HG03103 (cell line): Measurements from ENCODE around the gene IL15.

Experiments used
- ATAC-seq: cut with Tn5 transposase; IDR thresholded peaks from one replicate; pipeline ENCODE4 v1.9.1; 2021; ENCODE audit warnings: low read depth; ENCODE audit not compliant: unreplicated experiment

IL15 gene

GRCh38 chr4:141761926-141762325, 125.5 kb downstream of the IL15 start:
- ATAC-seq, result no peak

GRCh38 chr4:141763374-141763773, 127.0 kb downstream of the IL15 start:
- no peak for ATAC-seq

GRCh38 chr4:141768954-141769353, 132.6 kb downstream of the IL15 start:
- no peak for ATAC-seq

- ATAC-seq, result peak; percentile 68
Observed at GRCh38 chr4:141771889-141772830, 135.8 kb downstream of the IL15 start.

GRCh38 chr4:141772838-141773237, 136.5 kb downstream of the IL15 start:
- ATAC-seq, result no peak

- no peak for ATAC-seq
Observed at GRCh38 chr4:141782205-141782604, 145.8 kb downstream of the IL15 start.
